K562 (cell line): Measurements from ENCODE around the gene RRAS. TPM values are rescaled to one million over a fixed set of nuclear protein-coding genes. Genes with fewer than 3 reads are reported as not detected.

Source experiments
- ATAC-seq: fragments of 200-7000 bp; cut with Tn5 transposase; 3 replicates; pipeline ENCODE4 v1.9.1; 2020; ENCODE audit warnings: moderate library complexity
- BruUV-seq: library from RNA; stranded (reverse); fragments of 400-500 nt; replicated peaks from 2 replicates; lab custom pipeline; 2021; lab: Mats Ljungman, UMichigan
- CTCF ChIA-PET: fragments of 300-600 bp; formaldehyde crosslinking; extraction: SDS; loops from one replicate; lab custom pipeline; 2021; ENCODE audit warnings: low intra/inter-chr PET ratio; lab: Yijun Ruan, JAX
- POLR2A ChIA-PET: fragments of 300-600, 350-650 bp; sonication (Branson Sonifier 250); formaldehyde crosslinking; extraction: SDS; loops from one replicate; lab custom pipeline; 2021; ENCODE audit warnings: antibody characterized with exemption, inconsistent platforms; lab: Yijun Ruan, JAX
- DNase-seq, 4 experiments: peaks; one replicate each; pipeline versions ENCODE4 v3.0.0 to v3.0.0-alpha.2; 2011 to 2018; ENCODE audit warnings: low spot score in 3 of 4, mixed read lengths in 3 of 4; ENCODE audit errors: extremely low read depth in 1 of 4
- FAIRE-seq: peaks from 2 replicates; lab custom pipeline; 2011; peaks lifted over from hg19 to GRCh38; lab: Jason Lieb, UNC
- H2AFZ ChIP-seq: 2 replicates; pipeline ENCODE4 v1.6.0; 2011; ENCODE audit warnings: low read depth, low read length, control low read depth, inconsistent platforms
- H3K27ac ChIP-seq: fragments of 200-600 bp; 3 replicates; pipeline ENCODE4 v1.8.0; 2011; ENCODE audit warnings: low read depth, mild to moderate bottlenecking, control low read depth, inconsistent platforms, low read length, moderate library complexity, mixed read lengths; ENCODE audit errors: extremely low read depth
- H3K27me3 ChIP-seq, 2 experiments: fragments of 300-600 bp in 1 of 2; 2 replicates in 1 of 2; 3 replicates in 1 of 2; pipeline versions ENCODE4 v1.6.0 to v1.8.0; 2011; ENCODE audit warnings: inconsistent platforms in 2 of 2, low read length in 2 of 2, mild to moderate bottlenecking in 1 of 2, mixed read lengths in 1 of 2, moderate library complexity in 1 of 2; ENCODE audit not compliant: control insufficient read depth in 2 of 2, insufficient read depth in 2 of 2
- H3K36me3 ChIP-seq: fragments of 300-600 bp; 3 replicates; pipeline ENCODE4 v1.8.0; 2011; ENCODE audit warnings: mild to moderate bottlenecking, low read length, inconsistent platforms; ENCODE audit not compliant: control insufficient read depth, insufficient read depth
- H3K4me1 ChIP-seq, 2 experiments: fragments of 200-600 bp in 1 of 2; replicated peaks in 1 of 2; 2 replicates in 1 of 2; 3 replicates in 1 of 2; pipeline versions ENCODE4 v1.5.1 to v1.8.0; 2011; ENCODE audit warnings: inconsistent platforms in 2 of 2, low read length in 2 of 2, mild to moderate bottlenecking in 1 of 2, mixed read lengths in 1 of 2, moderate library complexity in 1 of 2; ENCODE audit not compliant: control insufficient read depth in 2 of 2, insufficient read depth in 2 of 2
- H3K4me2 ChIP-seq: 2 replicates; pipeline ENCODE4 v1.6.1; 2011; ENCODE audit warnings: low read length, control low read depth, inconsistent platforms, mixed read lengths; ENCODE audit not compliant: insufficient read depth
- H3K4me3 ChIP-seq: fragments of 200-600 bp; sonication (generic), shearing (Covaris generic); 2 replicates; pipeline ENCODE4 v1.5.1; 2016; ENCODE audit warnings: control low read depth, inconsistent platforms
- H3K79me2 ChIP-seq: fragments of 200-600 bp; 3 replicates; pipeline ENCODE4 v1.8.0; 2011; ENCODE audit warnings: low read length, inconsistent platforms; ENCODE audit not compliant: control insufficient read depth, insufficient read depth
- H3K9ac ChIP-seq, 2 experiments: 2 replicates each; pipeline versions ENCODE4 v1.6.0 to v1.6.1; 2011; ENCODE audit warnings: low read depth in 2 of 2, low read length in 2 of 2, control low read depth in 1 of 2, inconsistent platforms in 1 of 2, mild to moderate bottlenecking in 1 of 2, mixed read lengths in 1 of 2; ENCODE audit not compliant: insufficient read depth in 1 of 2
- H3K9me1 ChIP-seq: one replicate; pipeline ENCODE4 v1.6.0; 2011; ENCODE audit warnings: inconsistent platforms, mild to moderate bottlenecking, low read length, moderate library complexity; ENCODE audit not compliant: control insufficient read depth, insufficient read depth
- H3K9me3 ChIP-seq: replicated peaks from 2 replicates; pipeline ENCODE4 v1.5.1; 2011; ENCODE audit warnings: low read depth, low read length, inconsistent platforms; ENCODE audit not compliant: control insufficient read depth, insufficient read depth
- H4K20me1 ChIP-seq: replicated peaks from 2 replicates; pipeline ENCODE4 v1.6.1; 2011; ENCODE audit warnings: low read length, inconsistent platforms, mixed read lengths; ENCODE audit not compliant: control insufficient read depth, insufficient read depth
- KAT8 ChIP-seq: fragments of 450-650 bp; IDR thresholded peaks from 2 replicates; pipeline ENCODE4 v1.6.1; 2016; ENCODE audit warnings: low read depth, mild to moderate bottlenecking
- KDM2B ChIP-seq: fragments of 250-450 bp; sonication (Bioruptor Pico); IDR thresholded peaks from 2 replicates; pipeline ENCODE4 v1.8.0; 2021; ENCODE audit warnings: mild to moderate bottlenecking, moderate library complexity
- NCOA1 ChIP-seq: fragments of 450-650 bp; IDR thresholded peaks from 2 replicates; pipeline ENCODE4 v1.6.1; 2016; ENCODE audit warnings: low read depth
- NFXL1 ChIP-seq: fragments of 450-650 bp; formaldehyde crosslinking; IDR thresholded peaks from 2 replicates; pipeline ENCODE4 v1.4.0; 2021; ENCODE audit warnings: mild to moderate bottlenecking
- WGBS: fragments of 100-300 bp; shearing (Covaris generic); methylation state at CpG from one replicate; pipeline ENCODE4 v1.1.6; 2016; ENCODE audit warnings: low coverage, mixed read lengths; ENCODE audit not compliant: insufficient coverage; ENCODE audit errors: missing lambda C conversion rate; 5-methylcytosine and 5-hydroxymethylcytosine counted together
- in situ Hi-C: fragments of 300-500 bp; cut with MboI; formaldehyde crosslinking; loops from 4 replicates; pipeline ENCODE4 v1.15.0; 2018; ENCODE audit warnings: inconsistent platforms, mixed read lengths
- intact Hi-C: fragments of 100-400 bp; cut with micrococcal nuclease; formaldehyde crosslinking; loops from 2 replicates; pipeline ENCODE4 v1.14.2; 2022
- polyA plus RNA-seq, 8 experiments: library from polyadenylated mRNA; depleted of rRNA in 4 of 8; stranded (reverse) in 5 of 8; unstranded in 3 of 8; fragments of >200 nt; fragmentation: Nextera tagmentation in 2 of 8; fragmentation: Illumina TruSeq in 1 of 8; extraction: Ambion mirVana in 2 of 8; extraction: Trizol in 1 of 8; gene quantifications; 2 replicates each; pipeline versions ENCODE4 v1.2.1 to v1.2.3, GENCODE V29; 2011 to 2014; ENCODE audit warnings: inconsistent platforms in 1 of 8, missing spikeins in 1 of 8
- total RNA-seq, 7 experiments: library from RNA; depleted of rRNA in 6 of 7; stranded (reverse); fragments of >200 nt in 6 of 7; fragmentation: Illumina TruSeq in 2 of 7; extraction: Trizol in 2 of 7; gene quantifications; 2 replicates each; pipeline versions ENCODE4 v1.2.1 to v1.2.3, GENCODE V29; 2011 to 2021; ENCODE audit warnings: low replicate concordance in 1 of 7
- TF ChIP-seq, protein P1 (sequence below): fragments of 150-350 bp; IDR thresholded peaks from 2 replicates; pipeline ENCODE4 v1.6.1; 2014; ENCODE audit warnings: low read depth, mild to moderate bottlenecking, low read length, borderline replicate concordance

RRAS gene
- total and polyA plus RNA-seq, 9 of the 15 experiments (the other 6 are each of a cell fraction or from before 2014, with no cell fraction given): 0.70 to 17.3 (median 8.2) TPM

DNA sequence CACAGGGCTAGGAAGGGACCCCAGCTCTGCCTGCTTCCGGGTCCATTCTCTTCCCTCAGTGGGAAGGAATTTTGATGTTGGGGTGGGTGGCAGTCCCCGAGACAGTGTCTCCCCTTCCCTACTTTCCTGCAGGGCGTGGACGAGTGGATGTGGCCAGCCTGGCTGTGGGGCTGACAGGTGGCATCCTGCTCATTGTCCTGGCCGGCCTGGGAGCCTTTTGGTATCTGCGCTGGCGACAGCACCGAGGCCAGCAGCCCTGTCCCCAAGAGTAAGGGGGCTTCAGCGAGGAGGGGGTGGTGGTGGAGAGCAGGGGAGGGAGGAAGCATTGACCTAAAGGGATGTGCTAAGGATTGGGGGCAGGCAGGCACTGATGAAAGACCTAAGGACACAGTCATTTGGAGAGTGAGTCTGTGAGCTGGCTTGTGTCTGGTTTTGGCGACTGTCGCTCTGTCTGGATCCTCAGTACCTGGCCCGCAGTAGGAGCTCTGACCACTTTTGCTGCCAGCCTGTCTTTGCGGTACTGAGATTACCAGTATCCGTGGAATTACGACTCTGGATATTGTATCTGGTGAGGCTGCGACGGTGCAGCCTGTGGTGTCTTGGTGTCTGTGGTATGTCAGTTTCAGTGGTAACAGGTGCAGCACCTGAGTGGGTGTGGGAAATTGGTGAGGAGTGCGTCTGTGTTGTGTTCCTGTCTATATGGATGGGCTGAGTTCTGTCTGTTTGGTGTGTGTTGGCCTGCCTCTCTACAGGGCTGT lies 51.4 kb downstream of the RRAS start:
- Histone ChIP-seq H3K9ac (peak overlapping the region in 1 of 2 experiments; percentile 14; a peak in 1 of 4 replicates), H4K20me1 (peaks cover 1% of the 10 kb centered on the region; the same call in 1 of the 2 replicates), H3K27ac (no peak overlapping the region)
- TF ChIP-seq KAT8 (no peak), KDM2B (CRISPR knock-in tag) (no peak), NFXL1 (no peak), NCOA1 (no peak)
- TF ChIP-seq, protein P1, sequence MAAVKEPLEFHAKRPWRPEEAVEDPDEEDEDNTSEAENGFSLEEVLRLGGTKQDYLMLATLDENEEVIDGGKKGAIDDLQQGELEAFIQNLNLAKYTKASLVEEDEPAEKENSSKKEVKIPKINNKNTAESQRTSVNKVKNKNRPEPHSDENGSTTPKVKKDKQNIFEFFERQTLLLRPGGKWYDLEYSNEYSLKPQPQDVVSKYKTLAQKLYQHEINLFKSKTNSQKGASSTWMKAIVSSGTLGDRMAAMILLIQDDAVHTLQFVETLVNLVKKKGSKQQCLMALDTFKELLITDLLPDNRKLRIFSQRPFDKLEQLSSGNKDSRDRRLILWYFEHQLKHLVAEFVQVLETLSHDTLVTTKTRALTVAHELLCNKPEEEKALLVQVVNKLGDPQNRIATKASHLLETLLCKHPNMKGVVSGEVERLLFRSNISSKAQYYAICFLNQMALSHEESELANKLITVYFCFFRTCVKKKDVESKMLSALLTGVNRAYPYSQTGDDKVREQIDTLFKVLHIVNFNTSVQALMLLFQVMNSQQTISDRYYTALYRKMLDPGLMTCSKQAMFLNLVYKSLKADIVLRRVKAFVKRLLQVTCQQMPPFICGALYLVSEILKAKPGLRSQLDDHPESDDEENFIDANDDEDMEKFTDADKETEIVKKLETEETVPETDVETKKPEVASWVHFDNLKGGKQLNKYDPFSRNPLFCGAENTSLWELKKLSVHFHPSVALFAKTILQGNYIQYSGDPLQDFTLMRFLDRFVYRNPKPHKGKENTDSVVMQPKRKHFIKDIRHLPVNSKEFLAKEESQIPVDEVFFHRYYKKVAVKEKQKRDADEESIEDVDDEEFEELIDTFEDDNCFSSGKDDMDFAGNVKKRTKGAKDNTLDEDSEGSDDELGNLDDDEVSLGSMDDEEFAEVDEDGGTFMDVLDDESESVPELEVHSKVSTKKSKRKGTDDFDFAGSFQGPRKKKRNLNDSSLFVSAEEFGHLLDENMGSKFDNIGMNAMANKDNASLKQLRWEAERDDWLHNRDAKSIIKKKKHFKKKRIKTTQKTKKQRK: no peak
- TF ChIP-seq, all 486 proteins: peak for 0
- 74% methylated on average over 18 of the region's 18 CpGs for WGBS
- Histone ChIP-seq H3K4me2 (no peak overlapping the region), H3K9me3 (no peaks in the 10 kb centered on the region), H3K36me3 (peaks cover under 1% of the 10 kb centered on the region), H3K9me1 (no peaks in the 10 kb centered on the region), H3K4me1 (peaks cover 4 to 38% of the 10 kb centered on the region in 2 experiments; a peak in 4 of 5 replicates), H2AFZ (0 out of 2 replicates have a peak overlapping the region, but pooled peaks have one; percentile 32), H3K4me3 (no peak overlapping the region), H3K27me3 (no peaks in the 10 kb centered on the region), H3K79me2 (peaks cover 28% of the 10 kb centered on the region)
- in situ Hi-C loops (no loop called here), intact Hi-C loops (no loop called here)
- ATAC-seq: no peak
- FAIRE-seq: no peak
- POLR2A ChIA-PET: interaction anchor here (3.5 kb wide), 1 partner anchor 8 kb away, joined by 30 read pairs; the partner anchor contains the start of genes NOSIP and PRRG2
- CTCF ChIA-PET: no interaction called here
- BruUV-seq: no TSS peak
- no peak for DNase-seq
